GM06990 (cell line): ENCODE results near the gene ENOPH1.

Experiments
- DNase-seq: peaks from one replicate; pipeline ENCODE4 v3.0.0-alpha.2; 2011; ENCODE audit not compliant: insufficient read length; ENCODE audit errors: extremely low read depth
- H3K27me3 ChIP-seq: replicated peaks from 2 replicates; pipeline ENCODE4 v1.6.0; 2011; ENCODE audit warnings: low read length; ENCODE audit not compliant: control insufficient read depth, insufficient read depth
- H3K36me3 ChIP-seq: 2 replicates; pipeline ENCODE4 v1.5.1; 2011; ENCODE audit warnings: low read length; ENCODE audit not compliant: control insufficient read depth, insufficient read depth
- H3K4me3 ChIP-seq: replicated peaks from 2 replicates; pipeline ENCODE4 v1.5.1; 2011; ENCODE audit warnings: low read depth, mild to moderate bottlenecking, control low read depth, low read length
- TF ChIP-seq, protein P1 (sequence below): IDR thresholded peaks from 2 replicates; pipeline ENCODE4 v1.5.1; 2011; ENCODE audit warnings: low read length, control low read depth, mild to moderate bottlenecking, inconsistent platforms; ENCODE audit not compliant: insufficient read depth, poor library complexity, severe bottlenecking

Gene ENOPH1

DNA sequence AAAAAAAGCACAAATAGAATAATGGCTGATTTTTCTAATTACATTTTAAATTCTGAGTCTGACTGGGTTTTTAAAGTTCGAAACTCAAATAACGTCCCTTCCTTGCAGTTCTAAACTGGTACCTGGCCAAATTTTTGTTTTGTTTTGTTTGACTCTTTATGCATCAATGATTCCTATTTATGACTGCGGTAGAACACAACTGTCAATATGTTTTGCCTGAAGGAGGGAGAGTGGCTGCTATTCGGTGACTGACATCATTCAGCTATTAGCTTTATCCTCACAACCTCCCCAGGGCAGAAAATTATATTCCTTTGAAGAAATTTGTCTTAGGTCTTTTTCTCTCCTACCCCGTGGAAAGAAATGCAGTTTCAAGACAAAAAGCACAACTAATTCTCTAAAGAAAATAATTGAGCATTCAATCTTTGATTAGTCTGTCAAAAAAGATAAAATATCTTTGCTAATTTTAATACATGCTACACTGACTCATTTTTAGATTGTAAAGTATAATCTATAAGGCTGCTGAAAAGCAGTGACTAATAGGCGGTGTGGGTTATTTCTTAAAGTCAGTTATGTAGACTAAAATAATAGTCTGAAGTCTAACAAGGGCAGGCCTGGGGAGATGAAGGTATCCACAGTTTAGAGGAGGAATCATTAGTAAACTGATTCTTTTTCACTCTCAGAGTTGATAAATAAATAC lies 69.5 kb downstream of the ENOPH1 start:
- no peak for DNase-seq
- no peaks in the 10 kb centered on the region for H3K36me3 ChIP-seq
- H3K27me3 ChIP-seq = no peaks in the 10 kb centered on the region
- TF ChIP-seq, protein P1, sequence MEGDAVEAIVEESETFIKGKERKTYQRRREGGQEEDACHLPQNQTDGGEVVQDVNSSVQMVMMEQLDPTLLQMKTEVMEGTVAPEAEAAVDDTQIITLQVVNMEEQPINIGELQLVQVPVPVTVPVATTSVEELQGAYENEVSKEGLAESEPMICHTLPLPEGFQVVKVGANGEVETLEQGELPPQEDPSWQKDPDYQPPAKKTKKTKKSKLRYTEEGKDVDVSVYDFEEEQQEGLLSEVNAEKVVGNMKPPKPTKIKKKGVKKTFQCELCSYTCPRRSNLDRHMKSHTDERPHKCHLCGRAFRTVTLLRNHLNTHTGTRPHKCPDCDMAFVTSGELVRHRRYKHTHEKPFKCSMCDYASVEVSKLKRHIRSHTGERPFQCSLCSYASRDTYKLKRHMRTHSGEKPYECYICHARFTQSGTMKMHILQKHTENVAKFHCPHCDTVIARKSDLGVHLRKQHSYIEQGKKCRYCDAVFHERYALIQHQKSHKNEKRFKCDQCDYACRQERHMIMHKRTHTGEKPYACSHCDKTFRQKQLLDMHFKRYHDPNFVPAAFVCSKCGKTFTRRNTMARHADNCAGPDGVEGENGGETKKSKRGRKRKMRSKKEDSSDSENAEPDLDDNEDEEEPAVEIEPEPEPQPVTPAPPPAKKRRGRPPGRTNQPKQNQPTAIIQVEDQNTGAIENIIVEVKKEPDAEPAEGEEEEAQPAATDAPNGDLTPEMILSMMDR = no peak
- H3K4me3 ChIP-seq = no peak overlapping the region

DNA sequence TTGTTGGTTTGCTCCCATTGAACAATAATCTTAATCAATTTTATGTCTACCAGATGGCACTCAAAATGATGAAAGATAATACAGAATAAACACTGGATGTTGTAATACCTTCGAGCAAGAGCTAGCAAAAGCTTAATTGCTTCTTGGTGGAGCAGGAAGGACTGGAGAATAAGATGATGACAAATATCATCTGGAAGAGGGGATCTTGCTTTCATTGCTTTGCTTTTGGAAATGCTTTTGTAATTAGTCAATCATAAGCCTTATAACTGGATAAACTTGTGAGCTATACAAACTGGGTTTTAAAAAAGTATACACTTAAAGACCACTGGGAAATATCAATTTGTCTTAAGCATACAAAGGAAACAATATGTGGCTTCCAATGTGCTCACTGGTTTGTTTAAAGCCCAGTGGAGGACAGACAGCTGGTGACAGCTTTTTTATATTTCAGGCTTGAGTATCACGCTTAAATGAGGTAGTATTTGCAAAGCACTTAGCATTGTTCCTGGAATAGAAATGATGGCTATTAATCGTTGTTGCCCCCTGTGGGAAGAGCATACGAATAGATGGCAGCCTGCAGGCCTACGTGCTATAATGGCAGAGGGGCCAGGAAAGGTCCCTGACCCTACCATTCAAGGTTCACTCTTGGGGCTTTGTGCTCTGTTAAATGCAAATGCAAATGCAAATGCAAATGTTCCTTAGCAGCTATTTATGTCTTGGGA lies 70.2 kb downstream of the ENOPH1 start:
- no peak for DNase-seq
- no peaks in the 10 kb centered on the region for H3K36me3 ChIP-seq
- H3K27me3 ChIP-seq = no peaks in the 10 kb centered on the region
- H3K4me3 ChIP-seq = no peak overlapping the region
- TF ChIP-seq, protein P1 = no peak

DNA sequence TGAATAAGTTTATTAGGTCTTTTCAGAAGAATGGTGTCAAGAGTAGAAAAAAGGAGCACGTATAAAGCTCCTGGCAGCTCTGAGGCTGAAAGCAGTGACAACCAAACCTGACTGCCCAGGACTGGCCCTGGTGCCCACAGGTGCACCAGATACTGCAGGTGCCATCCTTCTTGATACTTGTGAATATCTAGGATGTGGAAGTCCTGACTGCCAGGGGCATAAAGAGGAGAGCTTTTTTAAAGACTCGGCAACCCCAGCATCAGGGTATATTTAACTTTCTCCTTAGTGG lies 70.7 kb downstream of the ENOPH1 start:
- TF ChIP-seq, protein P1 = no peak
- no peaks in the 10 kb centered on the region for H3K27me3 ChIP-seq
- H3K4me3 ChIP-seq = no peak overlapping the region
- H3K36me3 ChIP-seq = no peaks in the 10 kb centered on the region
- no peak for DNase-seq

DNA sequence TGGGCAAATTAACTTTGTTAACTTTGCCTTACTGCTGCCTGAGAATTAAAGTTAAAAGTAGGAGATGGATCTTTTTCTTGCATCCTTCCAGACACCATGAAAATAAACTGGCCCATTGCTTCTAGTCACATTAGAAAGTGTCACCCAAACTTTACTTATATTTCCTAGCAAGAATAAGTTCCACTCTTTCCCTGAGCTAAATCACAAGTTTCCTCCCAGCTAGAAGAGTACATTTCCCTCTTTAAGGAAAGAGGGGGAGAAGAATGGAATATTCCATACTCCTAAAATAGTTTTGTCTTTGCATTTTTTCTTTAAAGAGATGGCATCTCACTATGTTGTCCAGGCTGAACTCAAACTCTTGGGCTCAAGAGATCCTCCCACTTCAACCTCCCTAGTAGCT lies 77.6 kb downstream of the ENOPH1 start:
- no peak overlapping the region for H3K4me3 ChIP-seq
- H3K36me3 ChIP-seq = no peaks in the 10 kb centered on the region
- H3K27me3 ChIP-seq = no peaks in the 10 kb centered on the region
- DNase-seq = no peak
- TF ChIP-seq, protein P1 = no peak

DNA sequence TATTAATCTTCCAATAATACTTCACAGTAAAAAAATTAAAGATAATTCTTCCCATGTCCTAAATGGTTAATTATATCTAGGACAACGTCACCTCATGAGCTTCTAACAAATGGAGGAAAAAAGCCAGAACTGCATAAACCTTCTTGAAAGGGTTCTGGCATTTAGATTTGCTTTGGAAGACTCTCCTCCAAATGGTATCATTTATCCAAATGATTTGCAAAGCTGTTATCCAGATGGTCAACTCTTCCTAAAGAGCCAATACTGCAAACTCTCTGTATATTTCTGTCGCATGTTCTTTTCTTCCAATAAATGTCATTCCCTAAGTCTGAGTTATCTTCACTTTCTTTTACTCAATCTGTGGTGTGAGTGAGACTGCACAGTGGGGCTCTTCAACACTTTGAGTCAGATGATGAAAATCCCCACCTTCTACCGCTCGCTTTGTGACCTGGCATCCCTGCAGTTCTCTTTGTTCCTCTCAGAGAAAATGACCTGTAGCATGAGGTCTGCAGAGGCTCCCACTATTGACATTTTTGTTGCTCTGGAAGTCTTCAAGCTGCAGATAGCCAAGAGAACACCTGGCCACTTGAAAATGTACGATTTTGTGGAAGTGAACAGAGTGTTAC lies 78.5 kb downstream of the ENOPH1 start:
- Histone ChIP-seq H3K4me3 (no peak overlapping the region), H3K36me3 (no peaks in the 10 kb centered on the region), H3K27me3 (no peaks in the 10 kb centered on the region)
- TF ChIP-seq, protein P1 = no peak
- no peak for DNase-seq

DNA sequence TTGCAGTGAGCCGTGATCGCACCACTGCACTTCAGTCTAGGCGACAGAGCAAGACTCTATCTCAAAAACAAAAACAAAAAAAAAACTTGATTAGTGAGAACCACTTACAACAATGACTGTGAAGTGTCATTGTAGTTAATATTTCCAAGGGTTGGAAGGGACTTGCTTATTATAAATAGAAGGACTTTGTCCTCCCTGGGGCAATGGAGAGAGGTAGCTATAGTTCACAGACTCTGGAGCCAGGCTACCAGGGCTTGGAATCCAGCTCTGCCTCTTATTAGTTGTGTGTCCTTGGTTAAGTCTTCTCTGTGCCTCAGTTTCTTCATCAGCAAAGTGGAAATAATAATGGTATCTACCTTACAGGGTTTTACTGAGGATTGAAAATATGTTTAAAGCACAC lies 79.8 kb downstream of the ENOPH1 start:
- Histone ChIP-seq H3K36me3 (no peaks in the 10 kb centered on the region), H3K4me3 (no peak overlapping the region), H3K27me3 (no peaks in the 10 kb centered on the region)
- TF ChIP-seq, protein P1 = no peak
- DNase-seq = no peak
